Neutrophil (primary cell): ENCODE data around the gene LCT.

Experiments
- H3K27ac ChIP-seq: fragments of 200-600 bp; sonication (generic); 2 replicates; pipeline ENCODE4 v1.5.1; 2016; ENCODE audit warnings: mild to moderate bottlenecking, moderate library complexity
- H3K27me3 ChIP-seq: fragments of 200-600 bp; sonication (generic); 2 replicates; pipeline ENCODE4 v1.6.0; 2016; ENCODE audit warnings: mild to moderate bottlenecking
- H3K36me3 ChIP-seq: fragments of 200-600 bp; sonication (generic); 2 replicates; pipeline ENCODE4 v1.5.1; 2017
- H3K4me1 ChIP-seq, 2 experiments: fragments of 200-600 bp in 1 of 2; sonication (generic) in 1 of 2; 1 replicate in 1 of 2; 2 replicates in 1 of 2; pipeline versions ENCODE4 v1.5.1 to v1.6.1; 2013 to 2016; ENCODE audit warnings: low read depth in 1 of 2, low read length in 1 of 2, mild to moderate bottlenecking in 1 of 2, moderate library complexity in 1 of 2; ENCODE audit not compliant: control insufficient read depth in 1 of 2, insufficient read depth in 1 of 2
- H3K4me3 ChIP-seq, 2 experiments: fragments of 200-600 bp in 1 of 2; sonication (generic) in 1 of 2; 1 replicate in 1 of 2; 2 replicates in 1 of 2; pipeline ENCODE4 v1.5.1; 2013 to 2016; ENCODE audit warnings: low read depth in 1 of 2, low read length in 1 of 2, mild to moderate bottlenecking in 1 of 2, moderate library complexity in 1 of 2
- H3K9me3 ChIP-seq: fragments of 200-600 bp; sonication (generic); 2 replicates; pipeline ENCODE4 v1.5.1; 2016
- TF ChIP-seq, protein P1 (sequence below): fragments of 200-600 bp; sonication (generic); IDR thresholded peaks from 2 replicates; pipeline ENCODE4 v1.5.1; 2016; ENCODE audit warnings: antibody characterized with exemption

LCT gene

DNA sequence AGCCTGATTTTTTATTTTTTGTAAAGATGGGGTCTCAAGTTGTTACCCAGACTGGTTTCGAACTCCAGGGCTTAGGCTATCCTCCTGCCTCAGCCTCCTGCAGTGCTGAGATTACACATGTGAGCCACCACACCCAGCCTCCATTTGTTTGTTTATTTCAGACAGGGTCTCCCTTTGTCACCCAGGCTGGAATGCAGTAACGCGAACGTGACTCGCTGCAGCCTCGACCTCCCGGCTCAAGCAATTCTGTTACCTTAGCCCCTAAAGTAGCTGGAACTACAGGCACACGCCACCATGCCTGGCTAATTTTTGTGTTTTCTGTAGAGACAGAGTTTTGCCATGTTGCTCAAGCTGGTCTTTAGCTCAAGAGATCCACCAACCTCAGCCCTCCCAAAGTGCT lies 68.1 kb downstream of the LCT start:
- H3K36me3 ChIP-seq: peaks cover 99% of the 10 kb centered on the region
- H3K9me3 ChIP-seq: no peaks in the 10 kb centered on the region
- H3K4me1 ChIP-seq: no peaks in the 10 kb centered on the region
- H3K4me3 ChIP-seq: no peak overlapping the region
- H3K27me3 ChIP-seq: no peaks in the 10 kb centered on the region
- no peak overlapping the region for H3K27ac ChIP-seq
- TF ChIP-seq, protein P1, sequence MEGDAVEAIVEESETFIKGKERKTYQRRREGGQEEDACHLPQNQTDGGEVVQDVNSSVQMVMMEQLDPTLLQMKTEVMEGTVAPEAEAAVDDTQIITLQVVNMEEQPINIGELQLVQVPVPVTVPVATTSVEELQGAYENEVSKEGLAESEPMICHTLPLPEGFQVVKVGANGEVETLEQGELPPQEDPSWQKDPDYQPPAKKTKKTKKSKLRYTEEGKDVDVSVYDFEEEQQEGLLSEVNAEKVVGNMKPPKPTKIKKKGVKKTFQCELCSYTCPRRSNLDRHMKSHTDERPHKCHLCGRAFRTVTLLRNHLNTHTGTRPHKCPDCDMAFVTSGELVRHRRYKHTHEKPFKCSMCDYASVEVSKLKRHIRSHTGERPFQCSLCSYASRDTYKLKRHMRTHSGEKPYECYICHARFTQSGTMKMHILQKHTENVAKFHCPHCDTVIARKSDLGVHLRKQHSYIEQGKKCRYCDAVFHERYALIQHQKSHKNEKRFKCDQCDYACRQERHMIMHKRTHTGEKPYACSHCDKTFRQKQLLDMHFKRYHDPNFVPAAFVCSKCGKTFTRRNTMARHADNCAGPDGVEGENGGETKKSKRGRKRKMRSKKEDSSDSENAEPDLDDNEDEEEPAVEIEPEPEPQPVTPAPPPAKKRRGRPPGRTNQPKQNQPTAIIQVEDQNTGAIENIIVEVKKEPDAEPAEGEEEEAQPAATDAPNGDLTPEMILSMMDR: no peak

DNA sequence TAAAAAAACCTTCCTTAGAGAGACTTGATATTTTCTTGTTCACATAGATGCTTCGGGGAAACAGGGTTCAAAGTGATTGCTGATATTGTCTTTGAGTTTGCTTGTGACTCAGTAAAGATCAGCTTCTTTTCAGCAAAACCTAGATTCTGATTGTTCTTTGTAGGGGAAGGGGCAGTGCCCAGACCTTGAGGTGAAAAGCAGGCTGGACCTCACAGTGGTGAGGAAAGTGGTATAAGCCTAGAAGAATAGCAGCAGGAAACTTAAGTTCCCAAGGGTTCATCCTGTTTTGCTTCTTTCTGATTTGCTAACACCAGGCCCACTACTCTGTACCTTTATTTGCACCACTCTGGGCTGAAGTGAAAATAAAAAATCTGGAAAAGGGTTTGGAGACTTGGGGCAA lies 74.5 kb downstream of the LCT start:
- H3K4me1 ChIP-seq: no peaks in the 10 kb centered on the region
- TF ChIP-seq, protein P1: no peak
- H3K27ac ChIP-seq: no peak overlapping the region
- H3K27me3 ChIP-seq: no peaks in the 10 kb centered on the region
- H3K9me3 ChIP-seq: no peaks in the 10 kb centered on the region
- H3K36me3 ChIP-seq: peaks cover 95% of the 10 kb centered on the region
- H3K4me3 ChIP-seq: no peak overlapping the region

DNA sequence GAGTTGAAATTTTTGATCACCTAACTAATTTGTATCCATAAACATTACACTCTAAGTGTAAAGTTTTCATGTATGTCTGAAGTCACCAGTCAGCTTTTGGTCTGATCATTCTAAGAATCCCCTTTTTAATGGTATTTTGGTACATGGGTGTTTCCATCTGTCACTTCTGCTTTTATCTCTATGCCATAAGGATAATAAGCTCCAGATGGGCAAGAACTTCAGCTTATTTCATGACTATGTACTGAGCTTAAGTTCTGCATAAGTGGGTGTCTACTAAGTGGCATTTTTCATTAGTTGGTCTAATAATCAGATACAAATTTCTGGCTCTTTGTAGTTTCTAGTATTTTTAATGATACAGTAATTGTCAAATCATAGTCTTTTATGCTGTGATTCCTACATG lies 75.0 kb downstream of the LCT start:
- no peaks in the 10 kb centered on the region for H3K4me1 ChIP-seq
- H3K9me3 ChIP-seq: no peaks in the 10 kb centered on the region
- H3K4me3 ChIP-seq: no peak overlapping the region
- no peak overlapping the region for H3K27ac ChIP-seq
- H3K27me3 ChIP-seq: no peaks in the 10 kb centered on the region
- TF ChIP-seq, protein P1: no peak
- H3K36me3 ChIP-seq: peaks cover 95% of the 10 kb centered on the region

DNA sequence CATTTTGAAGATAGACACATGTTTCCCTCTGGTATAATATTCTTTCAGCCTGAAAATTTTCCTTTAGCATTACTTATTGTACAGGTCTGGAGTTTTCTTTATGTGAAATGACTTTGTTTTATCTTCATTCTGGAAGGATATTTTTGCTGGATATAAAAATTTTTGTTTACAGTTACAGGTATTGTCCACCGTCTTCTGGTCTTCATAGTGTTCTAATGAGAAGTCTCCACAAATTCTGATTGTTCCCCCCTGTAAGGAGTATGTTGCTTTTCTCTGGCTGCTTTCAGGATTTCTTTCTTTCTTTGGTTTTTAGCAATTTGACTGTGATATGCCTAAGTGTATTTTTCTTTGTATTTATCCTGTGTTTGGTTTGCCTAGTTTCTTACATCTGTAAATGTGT lies 80.3 kb downstream of the LCT start:
- TF ChIP-seq, protein P1: no peak
- H3K4me3 ChIP-seq: no peak overlapping the region
- H3K9me3 ChIP-seq: no peaks in the 10 kb centered on the region
- no peak overlapping the region for H3K27ac ChIP-seq
- H3K4me1 ChIP-seq: no peaks in the 10 kb centered on the region
- no peaks in the 10 kb centered on the region for H3K27me3 ChIP-seq
- H3K36me3 ChIP-seq: peaks cover 93% of the 10 kb centered on the region

DNA sequence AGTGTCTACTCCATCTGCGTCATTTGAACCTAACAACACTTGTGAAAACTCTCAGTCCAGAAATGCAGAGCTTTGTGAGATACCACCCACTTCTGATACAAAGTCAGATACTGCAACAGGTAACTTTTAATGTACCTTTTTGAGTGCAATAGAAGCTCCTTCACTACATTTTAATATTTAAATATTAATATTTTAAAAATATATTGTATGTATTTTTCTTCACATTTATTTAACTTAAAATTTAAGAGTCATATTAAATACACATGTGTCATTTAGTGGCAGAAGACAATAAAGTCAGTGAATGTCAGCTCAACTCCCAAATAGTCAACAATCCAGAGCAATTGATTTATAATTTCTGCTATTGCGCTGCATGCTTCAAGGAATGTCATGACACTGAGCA lies 81.4 kb downstream of the LCT start:
- Histone ChIP-seq H3K4me1 (no peaks in the 10 kb centered on the region), H3K36me3 (peaks cover 88% of the 10 kb centered on the region), H3K27me3 (no peaks in the 10 kb centered on the region), H3K9me3 (no peaks in the 10 kb centered on the region), H3K4me3 (no peak overlapping the region), H3K27ac (no peak overlapping the region)
- TF ChIP-seq, protein P1: no peak

DNA sequence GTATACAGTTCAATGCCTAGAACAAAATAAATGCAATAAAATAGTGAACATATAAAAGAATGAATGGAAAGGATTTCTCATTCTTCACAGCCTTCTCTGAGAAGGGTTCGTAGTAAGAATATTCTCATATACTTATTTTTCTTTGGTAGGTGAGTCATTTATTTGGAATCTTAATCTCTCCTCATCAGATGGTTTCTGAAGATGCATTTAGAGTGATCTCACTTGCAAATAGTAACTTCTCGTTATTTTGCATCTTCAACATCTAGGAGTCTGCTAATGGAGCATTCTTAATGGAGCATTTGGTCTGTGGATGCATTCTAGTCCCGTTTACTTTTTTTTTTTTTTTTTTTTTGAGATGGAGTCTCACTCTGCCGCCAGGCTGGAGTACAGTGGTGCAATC lies 91.4 kb downstream of the LCT start:
- TF ChIP-seq, protein P1: no peak
- no peaks in the 10 kb centered on the region for H3K9me3 ChIP-seq

More for the DNA sequence above, 91.4 kb downstream of the LCT start:
- Histone ChIP-seq H3K36me3 (peaks cover 18% of the 10 kb centered on the region), H3K4me1 (peaks cover 35 to 41% of the 10 kb centered on the region in 2 experiments), H3K4me3 (no peak overlapping the region), H3K27me3 (no peaks in the 10 kb centered on the region), H3K27ac (peak overlapping the region; percentile 25)
